BLaER1 (cell line): ENCODE results near the gene BCL11B.
"Not testable (repeated sequence)": the region's sequence is repeated elsewhere in the genome, so short reads cannot be mapped to it uniquely, and the experiment has no call there.

Experiments
- H3K27ac ChIP-seq: shearing (Covaris generic); formaldehyde crosslinking; 2 replicates; pipeline ENCODE4 v1.8.1; 2022
- H3K27me3 ChIP-seq: shearing (Covaris generic); formaldehyde crosslinking; 2 replicates; pipeline ENCODE4 v1.8.1; 2022
- H3K36me3 ChIP-seq: shearing (Covaris generic); formaldehyde crosslinking; 2 replicates; pipeline ENCODE4 v1.8.1; 2022
- H3K4me1 ChIP-seq: shearing (Covaris generic); formaldehyde crosslinking; 2 replicates; pipeline ENCODE4 v1.8.1; 2022
- H3K4me2 ChIP-seq: shearing (Covaris generic); formaldehyde crosslinking; 2 replicates; pipeline ENCODE4 v1.8.1; 2022
- H3K4me3 ChIP-seq: shearing (Covaris generic); formaldehyde crosslinking; 2 replicates; pipeline ENCODE4 v1.8.1; 2022
- H3K9ac ChIP-seq: shearing (Covaris generic); formaldehyde crosslinking; 2 replicates; pipeline ENCODE4 v1.8.1; 2022
- H3K9me3 ChIP-seq: shearing (Covaris generic); formaldehyde crosslinking; 2 replicates; pipeline ENCODE4 v1.8.1; 2022
- H4K20me1 ChIP-seq: shearing (Covaris generic); formaldehyde crosslinking; 2 replicates; pipeline ENCODE4 v1.8.1; 2022
- Cebpa-rat ChIP-seq: shearing (Covaris generic); IDR thresholded peaks from 2 replicates; pipeline ENCODE4 v1.8.1; 2022

Gene BCL11B

GRCh38 chr14:99187858-99188257, 84.1 kb downstream of the BCL11B start:
- TF ChIP-seq Cebpa-rat: no peak
- Histone ChIP-seq H3K4me3 (no peak overlapping the region), H4K20me1 (peaks cover 98% of the 10 kb centered on the region), H3K9me3 (no peaks in the 10 kb centered on the region), H3K4me2 (no peak overlapping the region), H3K36me3 (peaks cover 21% of the 10 kb centered on the region; the same call in 1 of the 2 replicates), H3K4me1 (peaks cover 56% of the 10 kb centered on the region), H3K27ac (no peak overlapping the region), H3K9ac (no peak overlapping the region), H3K27me3 (no peaks in the 10 kb centered on the region)

- Histone ChIP-seq H3K9me3 (no peaks in the 10 kb centered on the region), H3K27ac (no peak overlapping the region), H3K4me1 (peaks cover 48% of the 10 kb centered on the region), H3K4me2 (no peak overlapping the region), H3K36me3 (peaks cover 26% of the 10 kb centered on the region; the same call in 1 of the 2 replicates), H3K27me3 (no peaks in the 10 kb centered on the region), H4K20me1 (peaks cover 98% of the 10 kb centered on the region), H3K4me3 (no peak overlapping the region), H3K9ac (0 out of 2 replicates have a peak overlapping the region, but pooled peaks have one; percentile 1)
- no peak for TF ChIP-seq Cebpa-rat
Observed at GRCh38 chr14:99186956-99187690, 84.9 kb downstream of the BCL11B start.

- not testable (repeated sequence) for H3K9me3 ChIP-seq, H3K27ac ChIP-seq, H3K27me3 ChIP-seq, H3K4me2 ChIP-seq, H3K9ac ChIP-seq, H3K4me3 ChIP-seq
- H3K4me1 ChIP-seq: peaks cover 40% of the 10 kb centered on the region
- H4K20me1 ChIP-seq: peaks cover 98% of the 10 kb centered on the region
- peaks cover 34% of the 10 kb centered on the region; the same call in 1 of the 2 replicates for H3K36me3 ChIP-seq
Observed at GRCh38 chr14:99186336-99186735, 85.7 kb downstream of the BCL11B start.

GRCh38 chr14:99185436-99186068, 86.4 kb downstream of the BCL11B start:
- H3K27me3 ChIP-seq: no peaks in the 10 kb centered on the region
- no peak overlapping the region for H3K4me3 ChIP-seq
- peaks cover 98% of the 10 kb centered on the region for H4K20me1 ChIP-seq
- no peak overlapping the region for H3K4me2 ChIP-seq
- peaks cover 33% of the 10 kb centered on the region for H3K4me1 ChIP-seq
- no peak overlapping the region for H3K9ac ChIP-seq
- no peaks in the 10 kb centered on the region for H3K9me3 ChIP-seq
- TF ChIP-seq Cebpa-rat: no peak
- H3K36me3 ChIP-seq: peaks cover 37% of the 10 kb centered on the region; the same call in 1 of the 2 replicates
- no peak overlapping the region for H3K27ac ChIP-seq

- H3K4me2 ChIP-seq: no peak overlapping the region
- peaks cover 25% of the 10 kb centered on the region for H3K4me1 ChIP-seq
- H3K9me3 ChIP-seq: no peaks in the 10 kb centered on the region
- H3K27me3 ChIP-seq: no peaks in the 10 kb centered on the region
- no peak overlapping the region for H3K4me3 ChIP-seq
- H3K9ac ChIP-seq: no peak overlapping the region
- no peak for TF ChIP-seq Cebpa-rat
- H3K36me3 ChIP-seq: peaks cover 42% of the 10 kb centered on the region; the same call in 1 of the 2 replicates
- peaks cover 98% of the 10 kb centered on the region for H4K20me1 ChIP-seq
- H3K27ac ChIP-seq: no peak overlapping the region
Observed at GRCh38 chr14:99183716-99184115, 88.3 kb downstream of the BCL11B start.

- H3K4me1 ChIP-seq: peaks cover 27% of the 10 kb centered on the region
- H3K4me2 ChIP-seq: no peak overlapping the region
- H3K4me3 ChIP-seq: no peak overlapping the region
- peaks cover 42% of the 10 kb centered on the region; the same call in 1 of the 2 replicates for H3K36me3 ChIP-seq
- H3K27me3 ChIP-seq: no peaks in the 10 kb centered on the region
- no peaks in the 10 kb centered on the region for H3K9me3 ChIP-seq
- TF ChIP-seq Cebpa-rat: no peak
- no peak overlapping the region for H3K9ac ChIP-seq
- peaks cover 98% of the 10 kb centered on the region for H4K20me1 ChIP-seq
- no peak overlapping the region for H3K27ac ChIP-seq
Observed at GRCh38 chr14:99183311-99183710, 88.7 kb downstream of the BCL11B start.

- no peak for TF ChIP-seq Cebpa-rat
- H3K27me3 ChIP-seq: no peaks in the 10 kb centered on the region
- H4K20me1 ChIP-seq: peaks cover 99% of the 10 kb centered on the region
Observed at GRCh38 chr14:99182548-99183250, 89.3 kb downstream of the BCL11B start.

GRCh38 chr14:99181804-99182520, 90.0 kb downstream of the BCL11B start:
- H3K9ac ChIP-seq: no peak overlapping the region
- no peak for TF ChIP-seq Cebpa-rat
- H3K9me3 ChIP-seq: no peaks in the 10 kb centered on the region
- H3K4me1 ChIP-seq: peaks cover 25% of the 10 kb centered on the region
- peaks cover 52% of the 10 kb centered on the region; the same call in 1 of the 2 replicates for H3K36me3 ChIP-seq
- H3K4me2 ChIP-seq: no peak overlapping the region
- no peaks in the 10 kb centered on the region for H3K27me3 ChIP-seq
- no peak overlapping the region for H3K27ac ChIP-seq
- H4K20me1 ChIP-seq: peaks cover 99% of the 10 kb centered on the region
- no peak overlapping the region for H3K4me3 ChIP-seq

More at GRCh38 chr14:99182548-99183250, 89.3 kb downstream of the BCL11B start:
- H3K36me3 ChIP-seq: peaks cover 45% of the 10 kb centered on the region; the same call in 1 of the 2 replicates
- H3K9ac ChIP-seq: no peak overlapping the region
- no peak overlapping the region for H3K4me3 ChIP-seq
- no peaks in the 10 kb centered on the region for H3K9me3 ChIP-seq
- no peak overlapping the region for H3K27ac ChIP-seq
- no peak overlapping the region for H3K4me2 ChIP-seq
- peaks cover 27% of the 10 kb centered on the region for H3K4me1 ChIP-seq

GRCh38 chr14:99181241-99181640, 90.8 kb downstream of the BCL11B start:
- Histone ChIP-seq H3K4me3 (no peak overlapping the region), H3K27me3 (no peaks in the 10 kb centered on the region), H3K9me3 (peaks cover 3% of the 10 kb centered on the region), H4K20me1 (peaks cover 99% of the 10 kb centered on the region), H3K9ac (no peak overlapping the region), H3K4me2 (no peak overlapping the region), H3K27ac (no peak overlapping the region), H3K36me3 (peaks cover 58% of the 10 kb centered on the region), H3K4me1 (peaks cover 22% of the 10 kb centered on the region)
- TF ChIP-seq Cebpa-rat: no peak
